Measurements from ENCODE around the gene TPI1.

DNA sequence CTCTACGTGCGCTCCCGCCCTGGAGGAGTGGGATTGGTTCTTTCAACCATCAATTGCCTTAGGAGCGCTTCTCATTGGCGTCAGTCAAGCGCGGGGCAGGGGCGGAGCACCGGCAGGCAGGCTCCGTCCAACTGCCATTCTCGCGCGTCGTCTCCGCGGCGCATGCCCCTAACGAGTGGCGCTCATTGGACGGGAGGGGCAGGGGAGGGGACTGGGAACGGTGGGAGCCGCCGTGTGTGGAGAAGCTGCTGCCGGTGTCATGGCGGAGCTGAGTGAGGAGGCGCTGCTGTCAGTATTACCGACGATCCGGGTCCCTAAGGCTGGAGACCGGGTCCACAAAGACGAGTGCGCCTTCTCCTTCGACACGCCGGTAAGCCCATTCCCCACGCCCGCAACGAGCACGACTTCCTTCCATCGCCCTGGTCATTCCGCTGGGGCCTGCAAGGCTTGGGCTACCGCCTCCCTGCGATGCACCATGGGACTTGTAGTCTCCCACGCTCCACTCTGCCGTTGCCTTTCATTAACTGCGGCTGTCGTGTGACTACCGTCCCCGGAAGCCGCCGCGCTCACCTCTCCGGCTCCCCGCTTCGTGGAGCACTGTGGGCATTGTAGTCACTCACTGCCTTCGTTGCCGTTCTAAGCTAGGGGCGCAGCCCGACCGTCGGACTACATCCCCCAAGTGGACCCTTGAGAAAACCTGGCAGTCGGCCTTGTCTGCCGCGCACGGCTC lies 15.2 kb upstream of the TPI1 start, which contains the start of gene USP5:
- TF ChIP-seq, protein P1, sequence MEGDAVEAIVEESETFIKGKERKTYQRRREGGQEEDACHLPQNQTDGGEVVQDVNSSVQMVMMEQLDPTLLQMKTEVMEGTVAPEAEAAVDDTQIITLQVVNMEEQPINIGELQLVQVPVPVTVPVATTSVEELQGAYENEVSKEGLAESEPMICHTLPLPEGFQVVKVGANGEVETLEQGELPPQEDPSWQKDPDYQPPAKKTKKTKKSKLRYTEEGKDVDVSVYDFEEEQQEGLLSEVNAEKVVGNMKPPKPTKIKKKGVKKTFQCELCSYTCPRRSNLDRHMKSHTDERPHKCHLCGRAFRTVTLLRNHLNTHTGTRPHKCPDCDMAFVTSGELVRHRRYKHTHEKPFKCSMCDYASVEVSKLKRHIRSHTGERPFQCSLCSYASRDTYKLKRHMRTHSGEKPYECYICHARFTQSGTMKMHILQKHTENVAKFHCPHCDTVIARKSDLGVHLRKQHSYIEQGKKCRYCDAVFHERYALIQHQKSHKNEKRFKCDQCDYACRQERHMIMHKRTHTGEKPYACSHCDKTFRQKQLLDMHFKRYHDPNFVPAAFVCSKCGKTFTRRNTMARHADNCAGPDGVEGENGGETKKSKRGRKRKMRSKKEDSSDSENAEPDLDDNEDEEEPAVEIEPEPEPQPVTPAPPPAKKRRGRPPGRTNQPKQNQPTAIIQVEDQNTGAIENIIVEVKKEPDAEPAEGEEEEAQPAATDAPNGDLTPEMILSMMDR (IDR thresholded peaks at IDR 0.05; ENCODE audit: extremely low read depth in 1 of 2, insufficient read depth in 1 of 2, low read depth in 1 of 2, low read length in 2 of 2): no peak
- TF ChIP-seq GATA2 (IDR thresholded peaks at IDR 0.05; ENCODE audit: insufficient read depth, insufficient read length, low read depth, low read length) (no peak), MYC (IDR thresholded peaks at IDR 0.05; ENCODE audit: low read depth, low read length) (no peak), POLR2AphosphoS5 (IDR thresholded peaks at IDR 0.05; ENCODE audit: insufficient read depth, low read depth, low read length) (peak; percentile 63), FOS (IDR thresholded peaks at IDR 0.05; ENCODE audit: borderline replicate concordance, insufficient read depth, low read length) (no peak), POLR2A (IDR thresholded peaks at IDR 0.05; ENCODE audit: low read depth, low read length) (peak; percentile 54), EZH2 (IDR thresholded peaks at IDR 0.05; ENCODE audit: borderline replicate concordance, low read depth, low read length, severe bottlenecking) (no peak), JUN (IDR thresholded peaks at IDR 0.05; ENCODE audit: borderline replicate concordance, insufficient read depth, insufficient read length, low read depth) (no peak)
- TF ChIP-seq, protein P2, sequence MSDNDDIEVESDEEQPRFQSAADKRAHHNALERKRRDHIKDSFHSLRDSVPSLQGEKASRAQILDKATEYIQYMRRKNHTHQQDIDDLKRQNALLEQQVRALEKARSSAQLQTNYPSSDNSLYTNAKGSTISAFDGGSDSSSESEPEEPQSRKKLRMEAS (IDR thresholded peaks at IDR 0.05; ENCODE audit: insufficient read depth, insufficient read length): no peak
